ENCODE results near the gene DLGAP1. TPM values are rescaled to one million over a fixed set of nuclear protein-coding genes. Genes with fewer than 3 reads are reported as not detected.

DLGAP1 gene
- total RNA-seq, 1 experiment from 2014 or later = 10.1 TPM

DNA sequence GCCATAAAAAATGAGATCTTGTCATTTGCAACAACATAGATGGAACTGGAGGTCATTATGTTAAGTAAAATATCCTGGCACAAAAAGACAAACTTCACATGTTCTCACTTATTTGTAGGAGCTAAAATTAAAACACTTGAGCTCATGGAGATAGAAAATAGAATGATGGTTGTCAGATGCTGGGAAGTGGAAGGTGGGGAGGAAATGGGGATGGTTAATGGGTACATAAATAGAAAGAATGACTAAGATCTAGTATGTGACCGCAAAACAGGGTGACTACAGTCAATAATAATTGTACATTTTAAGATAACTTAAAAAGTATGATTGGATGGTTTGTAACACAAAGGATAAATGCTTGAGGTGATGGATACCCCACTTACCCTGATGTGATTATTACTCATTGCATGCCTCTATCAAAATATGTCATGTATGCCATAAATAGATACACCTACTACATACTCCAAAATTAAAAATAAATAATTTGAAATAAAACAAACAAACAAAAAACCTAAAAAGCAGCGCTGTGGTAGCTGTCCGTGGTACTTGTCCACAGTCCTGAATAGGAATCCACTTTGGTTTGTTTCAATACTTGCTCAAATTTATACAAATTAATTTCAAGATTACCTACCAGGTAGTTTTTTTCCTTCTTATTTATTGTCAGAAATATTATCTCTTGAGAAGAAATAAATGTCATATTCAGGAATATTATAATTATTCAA, 224.5 kb downstream of the DLGAP1 start:
- no peaks in the 10 kb centered on the region for H3K36me3 ChIP-seq (replicated peaks; ENCODE audit: control insufficient read depth, insufficient read depth, low read length)
- no peak overlapping the region for H3K4me3 ChIP-seq (ENCODE audit: insufficient read depth, low read depth, low read length)
- DNase-seq = no peak
- no peaks in the 10 kb centered on the region for H3K27me3 ChIP-seq (ENCODE audit: control insufficient read depth, insufficient read depth, low read length)

DNA sequence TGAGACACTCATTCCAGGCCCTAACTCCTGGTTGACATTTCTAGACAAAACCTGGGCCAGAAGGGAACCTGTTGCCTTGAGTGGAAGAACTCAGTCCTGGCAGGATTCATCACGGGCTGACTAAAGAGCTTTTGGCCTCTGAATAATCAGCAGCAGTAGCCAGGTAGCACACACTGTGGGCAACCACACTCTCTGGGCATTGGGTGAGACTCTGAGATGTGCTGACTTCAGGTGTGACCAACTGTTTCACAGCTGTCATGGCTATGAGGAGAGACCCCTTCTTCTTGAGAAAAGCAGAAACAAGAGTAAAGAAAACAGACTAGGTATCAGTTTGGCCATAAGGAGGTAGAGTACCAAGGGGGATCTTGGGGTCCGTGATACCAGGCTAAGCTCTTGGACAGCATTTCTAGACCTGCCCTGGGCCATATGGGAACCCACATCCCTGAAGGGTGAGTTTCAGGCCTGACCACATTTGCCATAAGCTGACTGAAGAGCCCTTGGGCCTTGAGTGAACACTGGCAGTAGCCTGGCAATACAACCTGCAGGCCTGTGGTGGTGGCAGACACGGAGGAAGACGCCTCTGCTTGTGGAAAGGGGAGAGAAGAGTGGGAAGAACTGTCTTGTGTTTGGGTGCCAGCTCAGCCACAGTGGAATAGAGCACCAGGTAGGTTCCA, 230.9 kb downstream of the DLGAP1 start:
- no peak for DNase-seq
- no peak overlapping the region for H3K4me3 ChIP-seq (ENCODE audit: insufficient read depth, low read depth, low read length)
- H3K27me3 ChIP-seq (ENCODE audit: control insufficient read depth, insufficient read depth, low read length) = no peaks in the 10 kb centered on the region
- H3K36me3 ChIP-seq (replicated peaks; ENCODE audit: control insufficient read depth, insufficient read depth, low read length) = no peaks in the 10 kb centered on the region

DNA sequence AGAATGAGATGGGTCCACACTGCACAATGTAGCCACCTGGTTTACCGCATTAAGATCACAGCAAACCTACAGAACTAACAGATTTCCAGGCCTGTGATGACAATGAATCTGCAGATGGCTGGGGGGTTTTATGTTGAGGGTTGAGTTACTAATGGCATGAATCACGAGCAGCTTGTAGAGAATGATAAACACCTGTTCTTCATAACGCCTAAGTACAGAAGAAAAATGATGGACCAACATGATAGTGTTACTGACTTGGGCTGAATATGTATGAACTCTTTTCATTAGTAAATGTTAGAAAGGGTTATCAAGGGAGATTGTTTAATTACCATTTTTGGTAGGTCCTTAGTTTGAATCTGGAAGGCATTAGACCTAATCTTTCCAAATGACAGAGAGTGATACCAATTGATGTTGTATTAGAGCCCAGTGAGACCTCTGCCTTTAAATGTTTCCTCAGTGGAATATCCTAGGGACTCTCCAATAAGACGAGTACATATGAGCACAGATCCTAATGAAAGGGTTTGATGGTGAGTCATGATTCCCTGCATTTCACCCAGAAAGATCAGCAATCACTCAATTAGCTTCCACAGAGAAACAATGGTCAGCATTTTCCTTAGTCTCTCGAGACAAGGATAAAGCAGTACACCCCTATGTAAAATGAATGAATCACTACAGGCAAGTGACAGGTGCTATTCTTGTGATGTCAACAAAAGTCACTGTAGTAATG, 243.8 kb downstream of the DLGAP1 start:
- Histone ChIP-seq H3K27me3 (ENCODE audit: control insufficient read depth, insufficient read depth, low read length) (no peaks in the 10 kb centered on the region), H3K4me3 (ENCODE audit: insufficient read depth, low read depth, low read length) (no peak overlapping the region), H3K36me3 (replicated peaks; ENCODE audit: control insufficient read depth, insufficient read depth, low read length) (no peaks in the 10 kb centered on the region)
- no peak for DNase-seq

DNA sequence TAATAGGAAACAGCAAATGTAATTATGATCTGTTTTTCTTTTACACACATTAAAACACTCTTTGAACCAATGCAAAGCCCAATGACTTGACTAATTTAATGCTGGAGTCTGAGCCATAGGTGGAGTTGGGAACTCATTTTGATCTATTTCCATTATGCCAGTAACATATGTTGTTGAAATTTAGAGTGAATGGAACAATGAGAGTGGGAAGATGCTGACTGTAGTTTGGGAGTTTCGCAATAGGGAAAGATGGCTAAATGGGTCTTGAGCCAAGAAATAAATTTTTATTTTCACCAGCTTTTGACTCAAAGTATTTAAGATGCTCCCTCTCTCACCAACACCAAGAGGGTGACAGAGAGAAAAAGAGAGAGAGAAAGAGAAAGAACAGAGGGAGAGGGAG, 246.7 kb downstream of the DLGAP1 start:
- H3K27me3 ChIP-seq (ENCODE audit: control insufficient read depth, insufficient read depth, low read length) = no peaks in the 10 kb centered on the region
- H3K36me3 ChIP-seq (replicated peaks; ENCODE audit: control insufficient read depth, insufficient read depth, low read length) = no peaks in the 10 kb centered on the region
- no peak overlapping the region for H3K4me3 ChIP-seq (ENCODE audit: insufficient read depth, low read depth, low read length)
- DNase-seq = no peak

DNA sequence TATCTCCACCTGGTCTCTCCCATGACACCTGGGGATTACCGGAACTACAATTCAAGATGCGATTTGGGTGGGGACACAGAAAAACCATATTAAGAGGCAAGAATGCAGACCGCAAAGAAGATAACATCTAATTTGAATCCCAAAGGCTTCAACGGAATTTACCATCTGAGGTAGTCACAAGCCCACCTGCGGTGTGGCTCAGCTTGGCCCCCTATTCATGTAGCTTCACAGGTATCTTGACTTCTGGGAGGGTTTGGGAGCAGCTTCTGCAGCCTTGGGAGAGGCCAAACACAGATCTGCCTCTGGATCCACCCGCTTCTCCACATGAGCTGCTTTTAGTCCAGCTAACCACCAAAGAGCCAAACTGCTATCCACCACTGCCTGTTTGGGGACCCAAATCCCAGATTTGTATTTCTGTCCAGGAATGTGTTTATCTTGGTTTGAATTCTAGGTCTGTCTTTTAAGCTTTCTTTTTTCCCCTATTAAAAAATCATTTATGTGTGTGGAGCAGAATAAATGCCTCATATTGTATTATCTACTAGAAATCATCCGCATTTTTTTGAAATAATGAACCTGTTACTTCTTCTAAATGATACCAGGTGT, 247.6 kb downstream of the DLGAP1 start:
- Histone ChIP-seq H3K4me3 (ENCODE audit: insufficient read depth, low read depth, low read length) (no peak overlapping the region), H3K27me3 (ENCODE audit: control insufficient read depth, insufficient read depth, low read length) (no peaks in the 10 kb centered on the region), H3K36me3 (replicated peaks; ENCODE audit: control insufficient read depth, insufficient read depth, low read length) (no peaks in the 10 kb centered on the region)
- DNase-seq = peak; percentile 9

DNA sequence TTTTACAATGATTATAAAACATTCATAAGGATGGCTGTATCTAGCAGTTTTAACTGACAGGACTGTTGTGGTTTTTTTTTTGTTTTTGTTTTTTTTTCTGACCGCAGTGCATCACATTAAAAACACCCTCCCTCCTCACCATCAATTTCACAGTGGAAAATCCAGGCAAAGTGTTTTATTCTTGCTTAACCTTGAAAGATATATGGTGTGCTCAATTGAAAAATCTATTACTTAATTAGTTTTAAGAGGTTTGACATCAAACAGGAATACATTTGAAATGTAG, 250.7 kb downstream of the DLGAP1 start:
- no peak for DNase-seq
- Histone ChIP-seq H3K36me3 (replicated peaks; ENCODE audit: control insufficient read depth, insufficient read depth, low read length) (no peaks in the 10 kb centered on the region), H3K4me3 (ENCODE audit: insufficient read depth, low read depth, low read length) (no peak overlapping the region), H3K27me3 (ENCODE audit: control insufficient read depth, insufficient read depth, low read length) (no peaks in the 10 kb centered on the region)

DNA sequence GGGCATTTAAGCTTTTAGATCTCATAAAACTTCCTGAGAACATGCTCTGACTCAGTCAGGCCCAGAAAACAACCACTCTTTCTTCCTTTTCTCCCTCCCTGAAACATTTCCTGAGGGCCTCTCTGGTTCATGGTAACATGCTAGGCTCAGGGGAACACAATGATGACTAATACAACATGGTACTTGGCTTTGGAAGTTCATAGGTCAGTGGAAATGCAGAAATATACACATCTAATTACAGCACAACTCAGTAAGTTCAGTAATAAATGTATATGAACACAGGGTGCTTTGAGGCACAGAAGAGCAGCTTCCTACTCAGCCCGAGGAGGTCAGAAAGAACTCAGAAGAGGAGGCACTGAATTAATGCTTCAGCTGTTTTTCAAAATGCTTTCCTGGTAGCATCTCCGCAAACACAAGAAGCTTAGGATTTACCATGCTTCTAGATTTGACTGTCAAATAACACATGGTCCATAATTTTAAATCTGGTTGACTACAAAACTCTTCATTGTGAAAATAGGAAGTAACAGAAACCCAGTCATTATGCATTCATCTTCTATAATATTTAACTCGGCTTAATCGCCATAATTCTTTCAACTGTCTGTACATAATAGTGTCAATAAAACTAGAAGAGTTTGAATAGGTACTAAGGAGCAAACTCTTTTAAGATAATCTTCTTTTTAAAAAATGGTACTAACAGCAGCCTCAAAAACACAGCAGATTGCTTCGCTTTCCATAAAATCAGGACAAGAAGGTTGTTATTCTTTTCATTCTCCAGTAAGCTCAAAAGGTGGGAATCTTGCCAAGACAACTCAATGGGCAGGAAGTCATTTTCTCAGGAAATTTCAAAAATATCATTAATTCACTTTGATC, 251.3 kb downstream of the DLGAP1 start:
- H3K36me3 ChIP-seq (replicated peaks; ENCODE audit: control insufficient read depth, insufficient read depth, low read length) = no peaks in the 10 kb centered on the region
- no peak for DNase-seq
- no peak overlapping the region for H3K4me3 ChIP-seq (ENCODE audit: insufficient read depth, low read depth, low read length)
- no peaks in the 10 kb centered on the region for H3K27me3 ChIP-seq (ENCODE audit: control insufficient read depth, insufficient read depth, low read length)

DNA sequence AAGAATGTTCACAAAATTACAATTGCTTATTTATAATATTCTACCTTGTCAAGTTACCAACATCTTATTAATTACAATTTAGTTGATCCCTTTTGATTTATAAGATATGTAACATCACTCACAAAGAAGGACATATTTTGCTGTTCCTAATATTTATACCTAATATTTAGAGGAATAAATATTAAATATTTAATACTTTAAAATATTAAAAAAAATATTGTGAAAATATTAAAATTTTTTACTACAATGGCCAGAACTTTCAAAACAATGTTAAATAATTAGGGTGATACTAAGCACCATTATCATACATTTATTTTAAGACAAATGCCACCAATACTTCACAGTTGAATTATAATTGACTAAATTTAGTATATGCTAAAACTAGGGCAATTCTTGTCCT, 254.7 kb downstream of the DLGAP1 start:
- Histone ChIP-seq H3K27me3 (ENCODE audit: control insufficient read depth, insufficient read depth, low read length) (no peaks in the 10 kb centered on the region), H3K4me3 (ENCODE audit: insufficient read depth, low read depth, low read length) (no peak overlapping the region), H3K36me3 (replicated peaks; ENCODE audit: control insufficient read depth, insufficient read depth, low read length) (no peaks in the 10 kb centered on the region)
- DNase-seq = no peak

DNA sequence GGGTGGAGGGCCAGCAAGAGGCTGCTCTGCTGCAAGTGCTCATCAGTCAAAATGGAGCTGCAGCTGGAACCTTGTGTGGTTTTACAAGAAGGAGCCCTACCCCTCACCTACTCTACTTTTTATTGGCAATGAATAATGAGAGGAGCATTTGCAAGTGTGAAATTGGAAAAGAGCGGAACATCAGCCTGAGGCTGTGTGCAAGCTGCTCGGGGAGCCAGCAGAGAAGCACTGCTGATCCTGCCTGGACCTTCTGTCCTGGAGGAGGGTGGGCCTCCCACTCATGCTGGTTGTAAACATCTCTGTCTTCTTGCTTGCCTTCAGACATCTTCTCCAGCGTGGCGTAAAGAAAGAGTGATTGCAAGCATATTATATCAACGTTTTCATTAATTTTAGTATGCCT, 256.2 kb downstream of the DLGAP1 start:
- DNase-seq = no peak
- Histone ChIP-seq H3K36me3 (replicated peaks; ENCODE audit: control insufficient read depth, insufficient read depth, low read length) (no peaks in the 10 kb centered on the region), H3K27me3 (ENCODE audit: control insufficient read depth, insufficient read depth, low read length) (no peaks in the 10 kb centered on the region), H3K4me3 (ENCODE audit: insufficient read depth, low read depth, low read length) (no peak overlapping the region)

DNA sequence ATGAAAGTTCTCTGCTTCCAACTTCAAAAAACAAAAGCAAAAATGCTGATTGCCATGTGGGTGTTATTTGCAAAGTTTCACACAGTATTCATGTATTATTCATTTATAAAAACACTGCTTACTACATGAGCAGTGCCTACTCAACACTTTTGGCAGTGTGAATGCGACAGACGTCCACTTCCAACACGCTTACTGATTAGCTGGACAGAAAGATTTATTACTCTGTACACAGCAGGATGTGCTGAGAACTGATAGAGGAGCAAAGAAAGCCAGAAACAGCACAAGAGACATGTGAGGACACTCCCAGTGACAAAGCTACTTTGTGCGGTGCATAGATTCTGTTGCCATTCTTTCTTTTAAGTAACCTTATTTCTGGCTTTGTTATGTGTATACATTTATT, 258.8 kb downstream of the DLGAP1 start:
- Histone ChIP-seq H3K27me3 (ENCODE audit: control insufficient read depth, insufficient read depth, low read length) (no peaks in the 10 kb centered on the region), H3K36me3 (replicated peaks; ENCODE audit: control insufficient read depth, insufficient read depth, low read length) (no peaks in the 10 kb centered on the region), H3K4me3 (ENCODE audit: insufficient read depth, low read depth, low read length) (no peak overlapping the region)
- DNase-seq = no peak

DNA sequence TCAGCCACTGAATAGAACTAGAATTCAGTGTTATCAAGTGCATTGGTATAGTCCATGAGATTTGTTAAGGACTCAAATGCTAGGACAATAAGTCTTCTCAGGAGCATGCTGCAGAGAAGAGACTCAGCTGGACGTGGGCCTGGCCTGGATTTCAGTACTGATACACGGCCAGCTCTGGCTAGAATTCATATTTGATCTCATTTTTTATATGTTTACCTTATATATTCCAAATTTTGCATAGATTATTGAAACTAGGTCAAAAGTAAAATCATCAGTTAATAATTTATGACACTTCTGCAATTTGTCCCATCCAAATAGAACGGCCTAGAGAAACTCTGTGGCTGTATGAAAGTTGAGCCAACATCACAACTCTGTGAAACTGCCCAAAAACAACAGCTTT, 262.0 kb downstream of the DLGAP1 start:
- H3K27me3 ChIP-seq (ENCODE audit: control insufficient read depth, insufficient read depth, low read length) = no peaks in the 10 kb centered on the region
- no peak for DNase-seq
- H3K4me3 ChIP-seq (ENCODE audit: insufficient read depth, low read depth, low read length) = no peak overlapping the region
- no peaks in the 10 kb centered on the region for H3K36me3 ChIP-seq (replicated peaks; ENCODE audit: control insufficient read depth, insufficient read depth, low read length)

DNA sequence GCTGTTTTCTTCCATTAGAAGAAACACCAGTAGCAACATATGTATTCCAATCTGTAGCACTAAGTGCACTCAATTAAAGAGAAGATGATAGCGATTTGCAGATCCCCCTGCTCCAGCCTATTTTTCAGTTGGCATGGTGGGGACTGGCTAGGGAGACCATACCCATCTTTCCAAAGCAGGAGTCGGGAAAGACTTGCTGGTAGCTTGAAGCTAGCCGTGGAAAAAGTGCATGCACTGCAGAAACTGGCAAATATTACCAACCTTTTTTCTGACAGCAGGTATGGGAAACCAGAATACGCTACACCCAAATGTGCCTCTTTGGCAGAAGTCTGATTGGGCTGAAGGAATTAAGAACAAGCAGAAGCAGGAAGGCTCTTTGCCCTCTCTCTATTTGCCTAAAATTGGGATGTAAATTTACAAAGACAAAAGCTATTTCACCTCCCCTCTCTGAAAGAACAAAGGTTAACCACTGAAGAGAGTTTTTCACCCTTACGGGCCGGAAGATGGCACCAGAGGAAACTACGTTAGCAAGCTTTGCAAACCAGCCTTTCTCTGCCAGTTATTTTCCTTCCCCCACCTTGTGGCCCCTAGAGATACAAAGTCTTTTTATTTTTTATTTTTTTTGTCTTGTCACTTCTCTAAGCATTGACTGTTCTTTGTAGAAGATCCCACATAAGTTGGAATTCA, 273.1 kb downstream of the DLGAP1 start:
- Histone ChIP-seq H3K4me3 (ENCODE audit: insufficient read depth, low read depth, low read length) (no peak overlapping the region), H3K36me3 (replicated peaks; ENCODE audit: control insufficient read depth, insufficient read depth, low read length) (no peaks in the 10 kb centered on the region), H3K27me3 (ENCODE audit: control insufficient read depth, insufficient read depth, low read length) (no peaks in the 10 kb centered on the region)
- peak; percentile 49 for DNase-seq

DNA sequence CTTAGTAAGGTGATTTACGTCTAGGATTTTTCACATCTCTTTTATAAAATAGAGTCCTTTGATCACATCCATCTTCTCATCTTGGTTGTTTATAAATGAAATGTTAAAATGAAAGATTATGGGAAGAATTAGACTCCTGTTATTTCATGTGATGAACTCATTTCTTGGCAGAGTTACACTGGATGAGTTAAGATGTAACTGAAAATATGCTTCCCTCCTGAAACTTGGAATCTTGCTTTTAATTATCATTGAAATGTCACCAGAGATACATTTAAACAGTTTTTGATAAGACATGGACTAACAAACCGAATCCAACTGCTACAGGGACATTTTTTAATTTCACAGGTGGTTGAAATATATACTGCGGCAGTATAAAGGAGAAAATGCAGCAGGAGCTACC, 274.0 kb downstream of the DLGAP1 start:
- H3K36me3 ChIP-seq (replicated peaks; ENCODE audit: control insufficient read depth, insufficient read depth, low read length) = no peaks in the 10 kb centered on the region

More for the DNA sequence above, 274.0 kb downstream of the DLGAP1 start:
- H3K27me3 ChIP-seq (ENCODE audit: control insufficient read depth, insufficient read depth, low read length) = no peaks in the 10 kb centered on the region
- H3K4me3 ChIP-seq (ENCODE audit: insufficient read depth, low read depth, low read length) = no peak overlapping the region
- DNase-seq = no peak

Measured in H7 (cell line).